ENCODE data around the gene MYB.

MYB gene

GRCh38 chr6:135250751-135251497, 69.8 kb downstream of the MYB start:
- DNase-seq (ENCODE audit: low read depth in 3 of 3): no peak

- DNase-seq (ENCODE audit: low read depth in 3 of 3): no peak
Measured at GRCh38 chr6:135251498-135252441, 70.7 kb downstream of the MYB start.

- DNase-seq (ENCODE audit: low read depth in 3 of 3): no peak
Measured at GRCh38 chr6:135254471-135254870, 73.4 kb downstream of the MYB start.

- no peak for DNase-seq (ENCODE audit: low read depth in 3 of 3)
Measured at GRCh38 chr6:135256866-135257265, 75.8 kb downstream of the MYB start.

- DNase-seq (ENCODE audit: low read depth in 3 of 3): no peak
Measured at GRCh38 chr6:135257631-135258405, 76.7 kb downstream of the MYB start.

GRCh38 chr6:135258970-135259369, 77.9 kb downstream of the MYB start:
- DNase-seq (ENCODE audit: low read depth in 3 of 3): no peak

GRCh38 chr6:135260612-135261011, 79.5 kb downstream of the MYB start:
- DNase-seq (ENCODE audit: low read depth in 3 of 3): no peak

- DNase-seq (ENCODE audit: low read depth in 3 of 3): no peak
Measured at GRCh38 chr6:135261872-135262725, 81.0 kb downstream of the MYB start.

- no peak for DNase-seq (ENCODE audit: low read depth in 3 of 3)
Measured at GRCh38 chr6:135265278-135265677, 84.2 kb downstream of the MYB start.

- DNase-seq (ENCODE audit: low read depth in 3 of 3): no peak
Measured at GRCh38 chr6:135266675-135267074, 85.6 kb downstream of the MYB start.

- no peak for DNase-seq (ENCODE audit: low read depth in 3 of 3)
Measured at GRCh38 chr6:135267085-135267484, 86.0 kb downstream of the MYB start.

- DNase-seq (ENCODE audit: low read depth in 3 of 3): no peak
Measured at GRCh38 chr6:135268263-135268662, 87.2 kb downstream of the MYB start.

- DNase-seq (ENCODE audit: low read depth in 3 of 3): no peak
Measured at GRCh38 chr6:135268740-135269139, 87.6 kb downstream of the MYB start.
